ENCODE results near the gene HCN2. TPM values are rescaled to one million over a fixed set of nuclear protein-coding genes. Genes with fewer than 3 reads are reported as not detected.

Gene HCN2
- total and polyA plus RNA-seq, 2 of the 13 experiments (the other 11 are each of a cell fraction or from before 2014, with no cell fraction given), result 0.01 TPM; not detected in 1

GRCh38 chr19:570937-571565, 18.6 kb upstream of the HCN2 start (continued):
- TF ChIP-seq CTCF (CRISPR knock-in tag; IDR thresholded peaks at IDR 0.05), result no peak
- no peak for TF ChIP-seq ZNF737 (CRISPR knock-in tag; IDR thresholded peaks at IDR 0.05; ENCODE audit: borderline replicate concordance)
- TF ChIP-seq NKX3-1 (CRISPR knock-in tag; IDR thresholded peaks at IDR 0.05), result 0 out of 2 replicates have a peak, but pooled peaks have one; percentile 19
- peak; percentile 87 for TF ChIP-seq TEAD3 (CRISPR knock-in tag; optimal IDR thresholded peaks at IDR 0.05; ENCODE audit: borderline replicate concordance)
- TF ChIP-seq, protein P1, sequence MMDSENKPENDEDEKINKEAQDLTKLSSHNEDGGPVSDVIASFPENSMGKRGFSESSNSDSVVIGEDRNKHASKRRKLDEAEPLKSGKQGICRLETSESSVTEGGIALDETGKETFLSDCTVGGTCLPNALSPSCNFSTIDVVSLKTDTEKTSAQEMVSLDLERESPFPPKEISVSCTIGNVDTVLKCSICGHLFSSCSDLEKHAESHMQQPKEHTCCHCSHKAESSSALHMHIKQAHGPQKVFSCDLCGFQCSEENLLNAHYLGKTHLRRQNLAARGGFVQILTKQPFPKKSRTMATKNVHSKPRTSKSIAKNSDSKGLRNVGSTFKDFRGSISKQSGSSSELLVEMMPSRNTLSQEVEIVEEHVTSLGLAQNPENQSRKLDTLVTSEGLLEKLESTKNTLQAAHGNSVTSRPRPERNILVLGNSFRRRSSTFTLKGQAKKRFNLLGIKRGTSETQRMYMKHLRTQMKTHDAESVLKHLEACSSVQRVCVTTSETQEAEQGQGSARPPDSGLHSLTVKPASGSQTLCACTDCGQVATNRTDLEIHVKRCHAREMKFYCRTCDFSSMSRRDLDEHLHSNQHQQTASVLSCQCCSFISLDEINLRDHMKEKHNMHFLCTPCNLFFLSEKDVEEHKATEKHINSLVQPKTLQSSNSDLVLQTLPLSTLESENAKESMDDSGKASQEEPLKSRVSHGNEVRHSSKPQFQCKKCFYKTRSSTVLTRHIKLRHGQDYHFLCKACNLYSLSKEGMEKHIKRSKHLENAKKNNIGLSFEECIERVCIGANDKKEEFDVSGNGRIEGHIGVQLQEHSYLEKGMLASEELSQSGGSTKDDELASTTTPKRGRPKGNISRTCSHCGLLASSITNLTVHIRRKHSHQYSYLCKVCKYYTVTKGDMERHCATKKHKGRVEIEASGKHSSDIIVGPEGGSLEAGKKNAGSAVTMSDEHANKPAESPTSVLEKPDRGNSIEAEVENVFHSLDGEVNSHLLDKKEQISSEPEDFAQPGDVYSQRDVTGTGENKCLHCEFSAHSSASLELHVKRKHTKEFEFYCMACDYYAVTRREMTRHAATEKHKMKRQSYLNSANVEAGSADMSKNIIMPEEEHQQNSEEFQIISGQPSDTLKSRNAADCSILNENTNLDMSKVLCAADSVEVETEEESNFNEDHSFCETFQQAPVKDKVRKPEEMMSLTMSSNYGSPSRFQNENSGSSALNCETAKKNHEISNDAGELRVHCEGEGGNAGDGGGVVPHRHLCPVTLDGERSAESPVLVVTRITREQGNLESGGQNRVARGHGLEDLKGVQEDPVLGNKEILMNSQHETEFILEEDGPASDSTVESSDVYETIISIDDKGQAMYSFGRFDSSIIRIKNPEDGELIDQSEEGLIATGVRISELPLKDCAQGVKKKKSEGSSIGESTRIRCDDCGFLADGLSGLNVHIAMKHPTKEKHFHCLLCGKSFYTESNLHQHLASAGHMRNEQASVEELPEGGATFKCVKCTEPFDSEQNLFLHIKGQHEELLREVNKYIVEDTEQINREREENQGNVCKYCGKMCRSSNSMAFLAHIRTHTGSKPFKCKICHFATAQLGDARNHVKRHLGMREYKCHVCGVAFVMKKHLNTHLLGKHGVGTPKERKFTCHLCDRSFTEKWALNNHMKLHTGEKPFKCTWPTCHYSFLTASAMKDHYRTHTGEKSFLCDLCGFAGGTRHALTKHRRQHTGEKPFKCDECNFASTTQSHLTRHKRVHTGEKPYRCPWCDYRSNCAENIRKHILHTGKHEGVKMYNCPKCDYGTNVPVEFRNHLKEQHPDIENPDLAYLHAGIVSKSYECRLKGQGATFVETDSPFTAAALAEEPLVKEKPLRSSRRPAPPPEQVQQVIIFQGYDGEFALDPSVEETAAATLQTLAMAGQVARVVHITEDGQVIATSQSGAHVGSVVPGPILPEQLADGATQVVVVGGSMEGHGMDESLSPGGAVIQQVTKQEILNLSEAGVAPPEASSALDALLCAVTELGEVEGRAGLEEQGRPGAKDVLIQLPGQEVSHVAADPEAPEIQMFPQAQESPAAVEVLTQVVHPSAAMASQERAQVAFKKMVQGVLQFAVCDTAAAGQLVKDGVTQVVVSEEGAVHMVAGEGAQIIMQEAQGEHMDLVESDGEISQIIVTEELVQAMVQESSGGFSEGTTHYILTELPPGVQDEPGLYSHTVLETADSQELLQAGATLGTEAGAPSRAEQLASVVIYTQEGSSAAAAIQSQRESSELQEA (CRISPR knock-in tag; IDR thresholded peaks at IDR 0.05; ENCODE audit: not compliant biosample characterization), result peak; percentile 34
- TF ChIP-seq ZNF580 (CRISPR knock-in tag; IDR thresholded peaks at IDR 0.05; ENCODE audit: borderline replicate concordance, low read depth), result no peak
- TF ChIP-seq, protein P2, sequence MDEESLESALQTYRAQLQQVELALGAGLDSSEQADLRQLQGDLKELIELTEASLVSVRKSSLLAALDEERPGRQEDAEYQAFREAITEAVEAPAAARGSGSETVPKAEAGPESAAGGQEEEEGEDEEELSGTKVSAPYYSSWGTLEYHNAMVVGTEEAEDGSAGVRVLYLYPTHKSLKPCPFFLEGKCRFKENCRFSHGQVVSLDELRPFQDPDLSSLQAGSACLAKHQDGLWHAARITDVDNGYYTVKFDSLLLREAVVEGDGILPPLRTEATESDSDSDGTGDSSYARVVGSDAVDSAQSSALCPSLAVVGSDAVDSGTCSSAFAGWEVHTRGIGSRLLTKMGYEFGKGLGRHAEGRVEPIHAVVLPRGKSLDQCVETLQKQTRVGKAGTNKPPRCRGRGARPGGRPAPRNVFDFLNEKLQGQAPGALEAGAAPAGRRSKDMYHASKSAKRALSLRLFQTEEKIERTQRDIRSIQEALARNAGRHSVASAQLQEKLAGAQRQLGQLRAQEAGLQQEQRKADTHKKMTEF (CRISPR knock-in tag; IDR thresholded peaks at IDR 0.05), result no peak
- TF ChIP-seq, protein P3, sequence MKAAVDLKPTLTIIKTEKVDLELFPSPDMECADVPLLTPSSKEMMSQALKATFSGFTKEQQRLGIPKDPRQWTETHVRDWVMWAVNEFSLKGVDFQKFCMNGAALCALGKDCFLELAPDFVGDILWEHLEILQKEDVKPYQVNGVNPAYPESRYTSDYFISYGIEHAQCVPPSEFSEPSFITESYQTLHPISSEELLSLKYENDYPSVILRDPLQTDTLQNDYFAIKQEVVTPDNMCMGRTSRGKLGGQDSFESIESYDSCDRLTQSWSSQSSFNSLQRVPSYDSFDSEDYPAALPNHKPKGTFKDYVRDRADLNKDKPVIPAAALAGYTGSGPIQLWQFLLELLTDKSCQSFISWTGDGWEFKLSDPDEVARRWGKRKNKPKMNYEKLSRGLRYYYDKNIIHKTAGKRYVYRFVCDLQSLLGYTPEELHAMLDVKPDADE (CRISPR knock-in tag; IDR thresholded peaks at IDR 0.05), result no peak
- 0 out of 2 replicates have a peak, but pooled peaks have one; percentile 11 for TF ChIP-seq ZNF546 (CRISPR knock-in tag; conservative IDR thresholded peaks at IDR 0.05)
- TF ChIP-seq HNRNPL (IDR thresholded peaks at IDR 0.05; ENCODE audit: low read depth, low read length), result peak; percentile 74
- TF ChIP-seq MED1 (CRISPR knock-in tag; IDR thresholded peaks at IDR 0.05), result peak; percentile 72
- TF ChIP-seq NAIF1 (CRISPR knock-in tag; IDR thresholded peaks at IDR 0.05; ENCODE audit: borderline replicate concordance), result peak; percentile 46; the same call in 1 of the 2 replicates
- TF ChIP-seq ZFP37 (CRISPR knock-in tag; IDR thresholded peaks at IDR 0.05; ENCODE audit: borderline replicate concordance), result peak; percentile 12; the same call in 1 of the 2 replicates
- no peak for TF ChIP-seq PRPF4 (IDR thresholded peaks at IDR 0.05; ENCODE audit: low read depth, low read length, poor library complexity, severe bottlenecking)
- peak; percentile 65; the same call in 1 of the 2 replicates for TF ChIP-seq ZNF329 (CRISPR knock-in tag; IDR thresholded peaks at IDR 0.05; ENCODE audit: low read depth)
- no peak for TF ChIP-seq ZNF577 (CRISPR knock-in tag; IDR thresholded peaks at IDR 0.05; ENCODE audit: borderline replicate concordance, low read depth)

Data from HepG2 (cell line).